Endothelial cell (in vitro differentiated cells): Measurements from ENCODE around the gene SEPTIN11. TPM values are rescaled to one million over a fixed set of nuclear protein-coding genes. Genes with fewer than 3 reads are reported as not detected.

ENCODE experiments used
- DNase-seq: peaks from one replicate; pipeline ENCODE4 v3.0.0; 2021; ENCODE audit warnings: low spot score
- H3K27ac Mint-ChIP-seq: one replicate; pipeline ENCODE4 v1.8.0; 2021; ENCODE audit warnings: mixed read lengths, inconsistent platforms; ENCODE audit not compliant: unreplicated experiment
- H3K27me3 Mint-ChIP-seq: one replicate; pipeline ENCODE4 v1.8.0; 2021; ENCODE audit warnings: mild to moderate bottlenecking, moderate library complexity, mixed read lengths, inconsistent platforms; ENCODE audit not compliant: unreplicated experiment
- H3K36me3 Mint-ChIP-seq: one replicate; pipeline ENCODE4 v1.8.0; 2021; ENCODE audit warnings: mild to moderate bottlenecking, low read depth, mixed read lengths, inconsistent platforms; ENCODE audit not compliant: unreplicated experiment
- H3K4me1 Mint-ChIP-seq: one replicate; pipeline ENCODE4 v1.8.0; 2021; ENCODE audit warnings: mild to moderate bottlenecking, mixed read lengths, inconsistent platforms; ENCODE audit not compliant: unreplicated experiment
- H3K4me3 Mint-ChIP-seq: one replicate; pipeline ENCODE4 v1.8.0; 2021; ENCODE audit warnings: mild to moderate bottlenecking, mixed read lengths, inconsistent platforms; ENCODE audit not compliant: unreplicated experiment
- H3K9me3 Mint-ChIP-seq: one replicate; pipeline ENCODE4 v1.8.0; 2021; ENCODE audit warnings: mixed read lengths, inconsistent platforms; ENCODE audit not compliant: unreplicated experiment
- CTCF ChIP-seq: fragments of 200-600 bp; sonication (generic); IDR thresholded peaks from one replicate; pipeline ENCODE4 v1.5.0; 2021; ENCODE audit warnings: antibody characterized with exemption; ENCODE audit not compliant: unreplicated experiment
- total RNA-seq: library from RNA; stranded (reverse); fragmentation: NEBNext Ultra II Directional; extraction: Animal tissue kit (Norgen Biotek cat#: 25700); gene quantifications from one replicate; pipeline ENCODE4 v1.2.1, GENCODE V29; 2021; ENCODE audit not compliant: unreplicated experiment

SEPTIN11 gene
- total RNA-seq, 1 donor from 2014 or later: 331 TPM

GRCh38 chr4:76989391-76990061 is 40.0 kb downstream of the SEPTIN11 start:
- no peak overlapping the region for H3K27ac Mint-ChIP-seq
- peaks cover 5% of the 10 kb centered on the region for H3K27me3 Mint-ChIP-seq
- TF ChIP-seq CTCF: no peak
- DNase-seq: no peak
- no peaks in the 10 kb centered on the region for H3K9me3 Mint-ChIP-seq
- no peak overlapping the region for H3K4me3 Mint-ChIP-seq
- H3K36me3 Mint-ChIP-seq: peaks cover 24% of the 10 kb centered on the region
- H3K4me1 Mint-ChIP-seq: peaks cover 42% of the 10 kb centered on the region

GRCh38 chr4:76990288-76991080 is 40.9 kb downstream of the SEPTIN11 start:
- TF ChIP-seq CTCF: no peak
- Mint-ChIP-seq H3K4me1 (peaks cover 36% of the 10 kb centered on the region), H3K27me3 (peaks cover 4% of the 10 kb centered on the region), H3K36me3 (peaks cover 21% of the 10 kb centered on the region), H3K9me3 (no peaks in the 10 kb centered on the region), H3K4me3 (peak overlapping the region; percentile 75), H3K27ac (no peak overlapping the region)
- no peak for DNase-seq

- no peak for TF ChIP-seq CTCF
- Mint-ChIP-seq H3K27ac (no peak overlapping the region), H3K27me3 (peaks cover 4% of the 10 kb centered on the region), H3K4me1 (peaks cover 36% of the 10 kb centered on the region), H3K36me3 (peaks cover 17% of the 10 kb centered on the region), H3K9me3 (no peaks in the 10 kb centered on the region), H3K4me3 (peak overlapping the region; percentile 85)
- no peak for DNase-seq
These were observed 41.7 kb downstream of the SEPTIN11 start for GRCh38 chr4:76991161-76991660.

GRCh38 chr4:76993787-76994641 is 44.5 kb downstream of the SEPTIN11 start:
- TF ChIP-seq CTCF: no peak
- Mint-ChIP-seq H3K36me3 (peaks cover 38% of the 10 kb centered on the region), H3K4me3 (no peak overlapping the region), H3K4me1 (peaks cover 58% of the 10 kb centered on the region), H3K27me3 (peaks cover 4% of the 10 kb centered on the region), H3K27ac (no peak overlapping the region), H3K9me3 (no peaks in the 10 kb centered on the region)
- no peak for DNase-seq
